ENCODE measurements around the gene COL25A1.
"Not testable (repeated sequence)": the region's sequence is repeated elsewhere in the genome, so short reads cannot be mapped to it uniquely, and the experiment has no call there.

Gene COL25A1

GRCh38 chr4:109041463-109042360 is 260.7 kb downstream of the COL25A1 start:
- no peak for DNase-seq

- no peak for DNase-seq
Observed at GRCh38 chr4:109040441-109040840, 262.0 kb downstream of the COL25A1 start.

GRCh38 chr4:109037026-109037425 is 265.4 kb downstream of the COL25A1 start:
- no peak for DNase-seq

GRCh38 chr4:109033993-109034392 is 268.5 kb downstream of the COL25A1 start:
- DNase-seq: no peak

- DNase-seq: no peak
Observed at GRCh38 chr4:109032671-109033070, 269.8 kb downstream of the COL25A1 start.

- DNase-seq: no peak
Observed at GRCh38 chr4:109029987-109030386, 272.5 kb downstream of the COL25A1 start.

- DNase-seq: no peak
Observed at GRCh38 chr4:109027016-109027500, 275.4 kb downstream of the COL25A1 start.

GRCh38 chr4:109026588-109026987 is 275.9 kb downstream of the COL25A1 start:
- DNase-seq: no peak

- DNase-seq: no peak
Observed at GRCh38 chr4:109025471-109026076, 276.9 kb downstream of the COL25A1 start.

GRCh38 chr4:109022961-109023360 is 279.5 kb downstream of the COL25A1 start:
- DNase-seq: no peak

GRCh38 chr4:109021630-109022029 is 280.8 kb downstream of the COL25A1 start:
- not testable (repeated sequence) for DNase-seq

GRCh38 chr4:109020861-109021260 is 281.6 kb downstream of the COL25A1 start:
- DNase-seq: no peak

GRCh38 chr4:109016200-109016599 is 286.3 kb downstream of the COL25A1 start:
- DNase-seq: no peak

GRCh38 chr4:109015413-109015810 is 287.0 kb downstream of the COL25A1 start:
- DNase-seq: no peak

- DNase-seq: no peak
Observed at GRCh38 chr4:109014593-109015412, 287.7 kb downstream of the COL25A1 start.

- no peak for DNase-seq
Observed at GRCh38 chr4:109012286-109012880, 290.1 kb downstream of the COL25A1 start.

- no peak for DNase-seq
Observed at GRCh38 chr4:109011241-109012026, 291.0 kb downstream of the COL25A1 start.

GRCh38 chr4:109010521-109010920 is 291.9 kb downstream of the COL25A1 start:
- no peak for DNase-seq

GRCh38 chr4:109009909-109010308 is 292.5 kb downstream of the COL25A1 start:
- no peak for DNase-seq

GRCh38 chr4:109007976-109008375 is 294.5 kb downstream of the COL25A1 start:
- DNase-seq: no peak

GRCh38 chr4:109005523-109005922 is 296.9 kb downstream of the COL25A1 start:
- no peak for DNase-seq

GRCh38 chr4:109004418-109004817 is 298.0 kb downstream of the COL25A1 start:
- DNase-seq: no peak

Data from activated gamma-delta T cell treated with Interleukin-2 at 50 U/mL for 16 hours (primary cell).